SK-N-SH treated with all-trans-retinoic acid at 6 μM for 48 hours (cell line): ENCODE data around the gene TDRD3.

Source experiments
- CSRNP3 ChIP-seq: fragments of 250-450 bp; sonication (Bioruptor Pico); IDR thresholded peaks from 2 replicates; pipeline ENCODE4 v1.5.1; 2021; ENCODE audit warnings: mild to moderate bottlenecking, moderate library complexity
- ZFP30 ChIP-seq: fragments of 450-650 bp; formaldehyde crosslinking; IDR thresholded peaks from 2 replicates; pipeline ENCODE4 v1.5.0; 2022; ENCODE audit warnings: mild to moderate bottlenecking, moderate library complexity
- TF ChIP-seq, protein P1 (sequence below): fragments of 250-450 bp; sonication (Bioruptor Pico); IDR thresholded peaks from 2 replicates; pipeline ENCODE4 v1.8.0; 2020; ENCODE audit warnings: mild to moderate bottlenecking, moderate library complexity, borderline replicate concordance

DNA sequence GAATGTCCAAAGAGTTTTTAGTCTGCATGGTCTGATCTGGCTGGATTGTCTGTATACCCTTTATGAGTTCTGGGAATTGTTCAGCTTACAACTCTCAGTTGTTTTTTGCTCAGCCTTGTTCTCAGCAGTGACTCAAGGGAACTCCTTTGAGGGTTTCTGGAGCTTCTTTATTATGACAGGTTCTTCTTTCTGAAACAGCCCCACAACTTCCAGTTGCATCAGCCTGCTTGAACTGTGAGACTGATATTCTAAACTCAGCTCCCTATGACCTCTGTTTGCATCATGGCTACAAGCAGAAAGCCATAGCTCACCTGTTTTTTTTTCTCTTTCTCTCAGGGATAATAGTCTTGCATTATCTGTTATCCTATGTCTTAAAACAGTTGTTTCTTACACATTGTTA lies 85.0 kb downstream of the TDRD3 start:
- no peak for TF ChIP-seq ZFP30 (CRISPR knock-in tag)
- no peak for TF ChIP-seq CSRNP3
- TF ChIP-seq, protein P1, sequence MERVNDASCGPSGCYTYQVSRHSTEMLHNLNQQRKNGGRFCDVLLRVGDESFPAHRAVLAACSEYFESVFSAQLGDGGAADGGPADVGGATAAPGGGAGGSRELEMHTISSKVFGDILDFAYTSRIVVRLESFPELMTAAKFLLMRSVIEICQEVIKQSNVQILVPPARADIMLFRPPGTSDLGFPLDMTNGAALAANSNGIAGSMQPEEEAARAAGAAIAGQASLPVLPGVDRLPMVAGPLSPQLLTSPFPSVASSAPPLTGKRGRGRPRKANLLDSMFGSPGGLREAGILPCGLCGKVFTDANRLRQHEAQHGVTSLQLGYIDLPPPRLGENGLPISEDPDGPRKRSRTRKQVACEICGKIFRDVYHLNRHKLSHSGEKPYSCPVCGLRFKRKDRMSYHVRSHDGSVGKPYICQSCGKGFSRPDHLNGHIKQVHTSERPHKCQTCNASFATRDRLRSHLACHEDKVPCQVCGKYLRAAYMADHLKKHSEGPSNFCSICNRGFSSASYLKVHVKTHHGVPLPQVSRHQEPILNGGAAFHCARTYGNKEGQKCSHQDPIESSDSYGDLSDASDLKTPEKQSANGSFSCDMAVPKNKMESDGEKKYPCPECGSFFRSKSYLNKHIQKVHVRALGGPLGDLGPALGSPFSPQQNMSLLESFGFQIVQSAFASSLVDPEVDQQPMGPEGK (CRISPR knock-in tag), result no peak
